Measurements from ENCODE around the gene SORCS2.

Gene SORCS2

DNA sequence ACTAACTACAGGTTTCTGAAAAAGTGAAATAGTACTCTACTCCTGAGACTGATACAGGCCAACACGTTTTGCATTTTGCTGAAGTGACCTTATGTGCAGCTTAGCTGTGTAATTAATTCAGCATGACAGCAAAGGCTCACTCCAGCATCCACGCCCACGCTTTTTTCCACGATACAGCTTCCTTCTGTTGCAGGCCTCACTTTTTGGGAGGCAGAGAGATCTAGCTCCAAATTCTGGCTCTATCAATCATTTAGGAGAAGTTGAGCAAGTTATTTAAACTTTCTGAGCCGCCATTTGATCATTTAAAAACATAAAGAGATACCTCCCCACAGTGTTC, 587.1 kb downstream of the SORCS2 start:
- no peak for DNase-seq

DNA sequence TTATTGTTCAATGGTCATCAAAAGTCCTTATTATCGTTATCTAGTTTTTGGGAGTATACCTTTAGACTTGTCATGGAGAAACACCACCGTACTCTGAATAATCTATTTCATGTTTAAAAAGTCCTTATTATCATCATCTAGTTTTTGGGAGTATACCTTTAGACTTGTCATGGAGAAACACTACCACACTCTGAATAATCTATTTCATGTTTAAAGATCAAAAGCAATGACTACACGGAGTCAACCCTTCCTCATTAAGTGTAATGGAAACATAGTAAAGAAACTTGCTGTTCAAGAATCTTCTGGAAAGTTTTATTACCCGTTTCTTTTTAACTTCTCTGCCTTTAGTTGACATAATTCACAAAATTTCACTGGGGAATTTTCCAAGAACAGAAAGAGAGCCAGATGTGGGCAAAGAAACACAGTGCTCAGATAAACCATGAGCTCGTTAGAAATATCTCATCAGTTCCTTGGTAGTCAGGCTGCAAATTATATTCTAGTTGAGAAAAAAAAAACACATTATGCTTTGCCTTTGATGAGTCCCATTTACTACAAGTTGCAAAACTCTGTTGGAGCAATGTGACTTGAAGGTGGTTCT, 588.5 kb downstream of the SORCS2 start:
- no peak for DNase-seq

DNA sequence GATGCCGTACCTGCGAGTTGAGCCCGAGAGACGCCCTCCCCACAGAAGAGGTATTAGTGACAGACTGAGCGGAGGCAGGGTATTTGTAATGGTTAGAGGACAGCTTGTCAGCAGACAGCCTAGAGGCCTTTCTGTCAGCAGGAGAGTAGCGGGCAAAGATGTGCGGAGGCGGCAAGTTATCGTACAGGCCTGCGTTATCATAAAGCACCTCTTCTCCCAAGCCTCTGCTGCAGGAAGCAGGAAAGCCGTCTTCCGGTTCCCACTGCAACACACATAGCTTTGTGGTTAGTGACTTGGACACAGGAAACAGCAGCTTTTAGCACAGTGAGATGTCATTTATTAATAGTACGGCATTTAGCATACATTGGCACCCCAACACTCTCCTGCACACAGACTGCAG, 589.0 kb downstream of the SORCS2 start:
- DNase-seq, result peak; percentile 16

GRCh38 chr4:7781993-7782392, 589.7 kb downstream of the SORCS2 start:
- DNase-seq, result no peak

DNA sequence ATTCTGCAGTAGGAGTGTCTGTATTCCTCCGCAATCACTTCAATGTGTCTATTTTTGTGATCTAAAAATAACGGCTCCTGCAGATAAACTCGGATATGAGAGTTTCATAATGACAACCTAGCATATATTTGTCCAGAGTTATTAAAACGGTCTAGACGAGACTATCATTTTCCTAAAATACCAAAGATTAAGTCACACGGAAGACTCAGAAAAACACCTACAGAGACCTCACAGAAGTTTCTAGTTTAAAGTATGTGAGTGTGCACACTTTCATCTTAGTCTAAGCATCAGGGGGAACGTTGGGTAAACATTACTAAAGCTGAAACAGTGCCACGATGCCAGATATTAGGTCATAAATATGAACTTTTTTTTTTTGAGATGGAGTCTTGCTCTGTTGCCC, 590.4 kb downstream of the SORCS2 start:
- DNase-seq, result no peak

- no peak for DNase-seq
Observed at GRCh38 chr4:7783541-7783940, 591.2 kb downstream of the SORCS2 start.

- no peak for DNase-seq
Observed at GRCh38 chr4:7784131-7784870, 592.0 kb downstream of the SORCS2 start.

DNA sequence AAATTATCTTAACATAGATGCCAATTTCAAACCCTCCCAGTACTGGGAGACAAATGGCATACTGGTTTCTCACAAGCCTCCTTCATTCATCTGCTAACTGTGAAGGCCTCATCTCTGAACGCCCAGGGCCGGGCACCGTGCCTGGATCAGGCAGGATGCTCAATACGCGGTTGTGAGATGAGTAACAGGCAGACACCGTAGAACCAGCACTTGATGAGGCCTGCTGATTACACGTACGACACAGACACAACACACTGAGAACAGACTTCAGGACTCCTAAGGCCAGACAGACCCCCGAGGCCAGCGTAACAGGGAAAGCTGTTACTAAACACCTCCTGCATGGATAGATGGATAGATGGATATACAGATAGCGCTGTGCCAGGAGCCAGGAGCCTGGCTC, 592.7 kb downstream of the SORCS2 start:
- peak; percentile 19 for DNase-seq

DNA sequence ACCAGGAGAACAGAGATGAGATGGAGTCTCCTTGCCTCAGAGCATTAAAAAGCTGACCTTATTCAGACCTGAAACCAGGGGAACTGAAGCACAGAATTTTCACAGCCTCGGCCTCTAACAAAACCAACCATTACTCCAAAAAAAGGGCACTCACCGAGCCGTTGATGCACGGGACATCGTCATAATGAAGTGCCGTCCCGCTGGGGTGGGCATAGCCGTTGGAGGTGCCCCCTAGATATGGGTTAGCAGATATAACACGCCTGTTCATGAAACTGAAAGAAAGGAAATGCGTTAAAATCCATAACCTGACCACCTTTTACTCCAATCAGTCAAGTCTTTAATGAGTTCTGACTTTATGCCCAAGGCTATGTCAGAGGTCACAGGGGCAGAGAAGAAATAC, 593.7 kb downstream of the SORCS2 start:
- DNase-seq, result no peak

- no peak for DNase-seq
Observed at GRCh38 chr4:7786517-7786916, 594.2 kb downstream of the SORCS2 start.

DNA sequence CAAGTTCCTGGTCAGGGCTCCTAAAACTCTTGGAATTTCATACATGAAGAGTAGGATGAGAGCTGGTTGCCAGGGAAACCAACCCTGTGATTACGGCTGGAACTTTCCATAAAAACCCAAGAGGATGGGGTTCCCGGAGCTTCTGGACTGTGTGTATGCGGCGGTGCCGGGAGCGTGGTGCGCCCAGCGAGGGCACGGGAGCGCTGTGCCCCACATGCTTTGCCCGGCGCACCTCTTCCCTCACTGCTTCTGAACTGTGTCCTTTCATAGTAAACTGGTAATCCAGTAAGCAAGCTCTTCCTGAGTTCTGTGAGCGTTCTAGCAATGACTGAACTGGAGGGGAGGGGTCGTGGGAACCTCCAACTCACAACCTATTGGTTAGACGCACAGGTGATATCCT, 594.7 kb downstream of the SORCS2 start:
- no peak for DNase-seq

GRCh38 chr4:7787681-7788141, 595.4 kb downstream of the SORCS2 start:
- no peak for DNase-seq

DNA sequence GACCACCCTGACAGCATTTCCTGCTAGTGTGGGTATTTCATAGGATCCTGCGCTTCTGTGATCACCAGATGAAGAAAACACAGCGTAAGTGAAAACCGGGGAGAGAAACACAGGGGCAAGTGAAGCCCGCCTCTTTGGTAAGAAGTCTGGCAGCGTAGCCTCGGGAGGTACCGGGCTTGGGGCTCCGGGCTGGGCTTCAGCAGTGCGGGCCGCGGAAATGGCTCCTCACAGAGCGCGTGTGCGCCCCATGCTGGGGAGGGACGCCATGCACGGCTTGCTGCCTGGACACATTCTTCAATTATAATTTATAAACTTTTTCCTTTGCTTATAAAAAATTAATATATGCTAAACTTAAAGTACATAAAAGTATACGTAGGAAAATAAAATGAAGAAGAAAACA, 595.9 kb downstream of the SORCS2 start:
- no peak for DNase-seq

DNA sequence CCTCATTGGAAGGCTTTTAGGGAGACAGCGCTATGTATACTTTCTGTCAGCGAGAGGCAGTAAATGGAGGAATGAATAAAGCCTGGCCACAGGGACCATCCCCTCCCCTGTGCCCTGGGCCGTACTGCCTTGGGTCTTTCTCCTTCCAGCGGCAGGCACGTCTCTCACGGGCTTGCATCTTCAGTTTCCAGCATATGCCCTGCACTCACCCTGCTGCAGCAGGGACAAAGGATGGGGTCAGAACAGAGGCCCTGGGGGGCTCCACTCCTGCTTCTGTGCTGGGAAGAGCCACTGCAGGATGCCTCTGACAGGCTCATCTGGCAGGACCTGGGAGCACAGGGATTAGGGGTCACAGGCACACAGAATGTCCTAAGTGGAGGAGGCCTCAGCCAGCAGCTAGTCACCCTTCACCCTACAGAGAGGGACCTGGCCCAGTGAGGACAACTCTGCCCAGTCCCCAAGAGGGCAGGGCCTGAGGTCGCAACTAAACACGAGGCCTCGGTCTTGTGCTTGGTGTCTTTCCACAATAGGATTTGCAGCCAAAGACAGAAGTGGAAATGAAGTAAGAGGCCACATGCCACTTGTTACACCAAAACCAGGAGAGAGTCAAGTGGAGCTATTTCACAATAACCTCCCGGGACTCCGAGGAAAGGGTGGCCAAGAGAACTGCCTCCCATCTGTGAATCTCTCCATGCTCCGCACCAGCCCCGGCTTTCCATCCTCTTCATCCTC, 596.5 kb downstream of the SORCS2 start:
- DNase-seq, result no peak

- no peak for DNase-seq
Observed at GRCh38 chr4:7790023-7790422, 597.7 kb downstream of the SORCS2 start.

GRCh38 chr4:7790999-7791398, 598.7 kb downstream of the SORCS2 start:
- no peak for DNase-seq

Data from stimulated activated CD4-positive, alpha-beta T cell treated with anti-CD3 and anti-CD28 coated beads, Interleukin-4, amount 100 ng/mL, for 1 hour (primary cell).